ENCODE measurements around the gene OR2H2. TPM values are rescaled to one million over a fixed set of nuclear protein-coding genes. Genes with fewer than 3 reads are reported as not detected.

Gene OR2H2
- total and polyA plus RNA-seq, 2 of the 13 experiments (the other 11 are each of a cell fraction or from before 2014, with no cell fraction given) = not detected

DNA sequence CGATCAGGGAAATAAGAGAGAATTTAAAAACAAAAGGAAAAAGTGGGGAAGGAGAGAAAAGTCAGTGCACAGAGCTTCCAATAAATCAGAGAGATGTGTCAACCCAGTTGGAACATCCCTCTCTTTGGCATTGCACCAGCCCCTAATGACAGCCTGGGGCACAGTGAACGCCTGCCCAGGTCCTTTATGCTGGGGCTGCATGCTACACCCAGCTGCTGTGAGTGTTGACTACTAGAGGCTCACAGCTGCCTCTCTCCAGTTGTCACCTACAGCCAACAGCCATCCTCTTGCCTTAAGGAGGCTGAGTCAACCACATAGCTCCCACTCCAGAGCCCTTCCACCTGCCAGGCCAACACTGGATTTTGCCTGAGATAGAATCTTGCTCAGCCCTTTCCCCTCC, 19.0 kb downstream of the OR2H2 start:
- in situ Hi-C loops (cut with HindIII; ENCODE audit: extremely low pct_ligation_motif_present, low pct_unique_long_range_greater_than_20kb) (no loop called here), intact Hi-C loops (cut with micrococcal nuclease; ENCODE audit: unreplicated experiment) (no loop called here)
- 22% methylated on average over 2 of the region's 2 CpGs for WGBS (ENCODE audit: low lambda C conversion rate)
- ATAC-seq (no peak), FAIRE-seq (no peak), DNase-seq (ENCODE audit: low spot score) (no peak)
- no peak overlapping the region for H3K9ac ChIP-seq (ENCODE audit: insufficient read depth, low read depth, low read length)
- H3K36me3 ChIP-seq (replicated peaks in 1 of 2; ENCODE audit: control insufficient read depth in 1 of 2, insufficient read depth in 2 of 2, low read length in 2 of 2) = no peaks in the 10 kb centered on the region
- POLR2A ChIA-PET = no interaction called here
- no peaks in the 10 kb centered on the region for H3K9me3 ChIP-seq (ENCODE audit: low read length)
- H3K27ac ChIP-seq (ENCODE audit: extremely low read length, insufficient read depth, low read length) = no peak overlapping the region
- CTCF ChIA-PET (ENCODE audit: low intra/inter-chr PET ratio, low total read pairs) = interaction anchor here (1.8 kb wide), 1 partner anchor 228 kb away, joined by 4 read pairs; the partner anchor contains the start of gene OR12D3
- no peaks in the 10 kb centered on the region for H3K79me2 ChIP-seq (ENCODE audit: insufficient read depth, low read length)
- peaks cover 0 to 14% of the 10 kb centered on the region in 2 experiments; a peak in 1 of 5 replicates for H3K27me3 ChIP-seq (ENCODE audit: control insufficient read depth in 1 of 2, insufficient read depth in 2 of 2, low read length in 2 of 2)
- H3K4me3 ChIP-seq (replicated peaks in 1 of 3; ENCODE audit: insufficient read depth in 1 of 3, low read depth in 2 of 3, low read length in 3 of 3) = no peak overlapping the region
- H3K4me2 ChIP-seq (ENCODE audit: low read depth, low read length) = no peak overlapping the region
- no peaks in the 10 kb centered on the region for H3K4me1 ChIP-seq (ENCODE audit: insufficient read depth, low read length)
- TF ChIP-seq ZNF431 (CRISPR knock-in tag; IDR thresholded peaks at IDR 0.05; ENCODE audit: borderline replicate concordance, low read depth) (no peak), ZNF354B (CRISPR knock-in tag; IDR thresholded peaks at IDR 0.05) (no peak), TBL1XR1 (IDR thresholded peaks at IDR 0.05; ENCODE audit: borderline replicate concordance, low read length, partially characterized antibody) (no peak), ZNF24 (IDR thresholded peaks at IDR 0.05) (no peak), DMAP1 (CRISPR knock-in tag; IDR thresholded peaks at IDR 0.05) (no peak), ZNF672 (CRISPR knock-in tag; IDR thresholded peaks at IDR 0.05) (no peak), RNF2 (conservative IDR thresholded peaks at IDR 0.05; ENCODE audit: low read depth) (no peak), TCF7 (IDR thresholded peaks at IDR 0.05; ENCODE audit: low read depth) (no peak)
- TF ChIP-seq, protein P1, sequence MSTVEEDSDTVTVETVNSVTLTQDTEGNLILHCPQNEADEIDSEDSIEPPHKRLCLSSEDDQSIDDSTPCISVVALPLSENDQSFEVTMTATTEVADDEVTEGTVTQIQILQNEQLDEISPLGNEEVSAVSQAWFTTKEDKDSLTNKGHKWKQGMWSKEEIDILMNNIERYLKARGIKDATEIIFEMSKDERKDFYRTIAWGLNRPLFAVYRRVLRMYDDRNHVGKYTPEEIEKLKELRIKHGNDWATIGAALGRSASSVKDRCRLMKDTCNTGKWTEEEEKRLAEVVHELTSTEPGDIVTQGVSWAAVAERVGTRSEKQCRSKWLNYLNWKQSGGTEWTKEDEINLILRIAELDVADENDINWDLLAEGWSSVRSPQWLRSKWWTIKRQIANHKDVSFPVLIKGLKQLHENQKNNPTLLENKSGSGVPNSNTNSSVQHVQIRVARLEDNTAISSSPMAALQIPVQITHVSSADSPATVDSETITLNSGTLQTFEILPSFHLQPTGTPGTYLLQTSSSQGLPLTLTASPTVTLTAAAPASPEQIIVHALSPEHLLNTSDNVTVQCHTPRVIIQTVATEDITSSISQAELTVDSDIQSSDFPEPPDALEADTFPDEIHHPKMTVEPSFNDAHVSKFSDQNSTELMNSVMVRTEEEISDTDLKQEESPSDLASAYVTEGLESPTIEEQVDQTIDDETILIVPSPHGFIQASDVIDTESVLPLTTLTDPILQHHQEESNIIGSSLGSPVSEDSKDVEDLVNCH (CRISPR knock-in tag; IDR thresholded peaks at IDR 0.05) = no peak
- TF ChIP-seq, protein P2, sequence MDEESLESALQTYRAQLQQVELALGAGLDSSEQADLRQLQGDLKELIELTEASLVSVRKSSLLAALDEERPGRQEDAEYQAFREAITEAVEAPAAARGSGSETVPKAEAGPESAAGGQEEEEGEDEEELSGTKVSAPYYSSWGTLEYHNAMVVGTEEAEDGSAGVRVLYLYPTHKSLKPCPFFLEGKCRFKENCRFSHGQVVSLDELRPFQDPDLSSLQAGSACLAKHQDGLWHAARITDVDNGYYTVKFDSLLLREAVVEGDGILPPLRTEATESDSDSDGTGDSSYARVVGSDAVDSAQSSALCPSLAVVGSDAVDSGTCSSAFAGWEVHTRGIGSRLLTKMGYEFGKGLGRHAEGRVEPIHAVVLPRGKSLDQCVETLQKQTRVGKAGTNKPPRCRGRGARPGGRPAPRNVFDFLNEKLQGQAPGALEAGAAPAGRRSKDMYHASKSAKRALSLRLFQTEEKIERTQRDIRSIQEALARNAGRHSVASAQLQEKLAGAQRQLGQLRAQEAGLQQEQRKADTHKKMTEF (CRISPR knock-in tag; IDR thresholded peaks at IDR 0.05) = no peak
- TF ChIP-seq, protein P3, sequence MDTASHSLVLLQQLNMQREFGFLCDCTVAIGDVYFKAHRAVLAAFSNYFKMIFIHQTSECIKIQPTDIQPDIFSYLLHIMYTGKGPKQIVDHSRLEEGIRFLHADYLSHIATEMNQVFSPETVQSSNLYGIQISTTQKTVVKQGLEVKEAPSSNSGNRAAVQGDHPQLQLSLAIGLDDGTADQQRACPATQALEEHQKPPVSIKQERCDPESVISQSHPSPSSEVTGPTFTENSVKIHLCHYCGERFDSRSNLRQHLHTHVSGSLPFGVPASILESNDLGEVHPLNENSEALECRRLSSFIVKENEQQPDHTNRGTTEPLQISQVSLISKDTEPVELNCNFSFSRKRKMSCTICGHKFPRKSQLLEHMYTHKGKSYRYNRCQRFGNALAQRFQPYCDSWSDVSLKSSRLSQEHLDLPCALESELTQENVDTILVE (CRISPR knock-in tag; IDR thresholded peaks at IDR 0.05) = no peak
- TF ChIP-seq, protein P4, sequence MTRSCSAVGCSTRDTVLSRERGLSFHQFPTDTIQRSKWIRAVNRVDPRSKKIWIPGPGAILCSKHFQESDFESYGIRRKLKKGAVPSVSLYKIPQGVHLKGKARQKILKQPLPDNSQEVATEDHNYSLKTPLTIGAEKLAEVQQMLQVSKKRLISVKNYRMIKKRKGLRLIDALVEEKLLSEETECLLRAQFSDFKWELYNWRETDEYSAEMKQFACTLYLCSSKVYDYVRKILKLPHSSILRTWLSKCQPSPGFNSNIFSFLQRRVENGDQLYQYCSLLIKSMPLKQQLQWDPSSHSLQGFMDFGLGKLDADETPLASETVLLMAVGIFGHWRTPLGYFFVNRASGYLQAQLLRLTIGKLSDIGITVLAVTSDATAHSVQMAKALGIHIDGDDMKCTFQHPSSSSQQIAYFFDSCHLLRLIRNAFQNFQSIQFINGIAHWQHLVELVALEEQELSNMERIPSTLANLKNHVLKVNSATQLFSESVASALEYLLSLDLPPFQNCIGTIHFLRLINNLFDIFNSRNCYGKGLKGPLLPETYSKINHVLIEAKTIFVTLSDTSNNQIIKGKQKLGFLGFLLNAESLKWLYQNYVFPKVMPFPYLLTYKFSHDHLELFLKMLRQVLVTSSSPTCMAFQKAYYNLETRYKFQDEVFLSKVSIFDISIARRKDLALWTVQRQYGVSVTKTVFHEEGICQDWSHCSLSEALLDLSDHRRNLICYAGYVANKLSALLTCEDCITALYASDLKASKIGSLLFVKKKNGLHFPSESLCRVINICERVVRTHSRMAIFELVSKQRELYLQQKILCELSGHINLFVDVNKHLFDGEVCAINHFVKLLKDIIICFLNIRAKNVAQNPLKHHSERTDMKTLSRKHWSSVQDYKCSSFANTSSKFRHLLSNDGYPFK (CRISPR knock-in tag; IDR thresholded peaks at IDR 0.05; ENCODE audit: borderline replicate concordance) = no peak
- BruUV-seq (replicated peaks) = no TSS peak
- H2AFZ ChIP-seq (ENCODE audit: low read length) = no peak overlapping the region
- no peaks in the 10 kb centered on the region for H4K20me1 ChIP-seq (ENCODE audit: insufficient read depth, low read length)

Measured in HepG2 (cell line).